GM19035 (cell line): ENCODE data around the gene DHX9.

Source experiments
- ATAC-seq: cut with Tn5 transposase; IDR thresholded peaks from one replicate; pipeline ENCODE4 v1.9.1; 2021; ENCODE audit not compliant: unreplicated experiment

The DHX9 gene

DNA sequence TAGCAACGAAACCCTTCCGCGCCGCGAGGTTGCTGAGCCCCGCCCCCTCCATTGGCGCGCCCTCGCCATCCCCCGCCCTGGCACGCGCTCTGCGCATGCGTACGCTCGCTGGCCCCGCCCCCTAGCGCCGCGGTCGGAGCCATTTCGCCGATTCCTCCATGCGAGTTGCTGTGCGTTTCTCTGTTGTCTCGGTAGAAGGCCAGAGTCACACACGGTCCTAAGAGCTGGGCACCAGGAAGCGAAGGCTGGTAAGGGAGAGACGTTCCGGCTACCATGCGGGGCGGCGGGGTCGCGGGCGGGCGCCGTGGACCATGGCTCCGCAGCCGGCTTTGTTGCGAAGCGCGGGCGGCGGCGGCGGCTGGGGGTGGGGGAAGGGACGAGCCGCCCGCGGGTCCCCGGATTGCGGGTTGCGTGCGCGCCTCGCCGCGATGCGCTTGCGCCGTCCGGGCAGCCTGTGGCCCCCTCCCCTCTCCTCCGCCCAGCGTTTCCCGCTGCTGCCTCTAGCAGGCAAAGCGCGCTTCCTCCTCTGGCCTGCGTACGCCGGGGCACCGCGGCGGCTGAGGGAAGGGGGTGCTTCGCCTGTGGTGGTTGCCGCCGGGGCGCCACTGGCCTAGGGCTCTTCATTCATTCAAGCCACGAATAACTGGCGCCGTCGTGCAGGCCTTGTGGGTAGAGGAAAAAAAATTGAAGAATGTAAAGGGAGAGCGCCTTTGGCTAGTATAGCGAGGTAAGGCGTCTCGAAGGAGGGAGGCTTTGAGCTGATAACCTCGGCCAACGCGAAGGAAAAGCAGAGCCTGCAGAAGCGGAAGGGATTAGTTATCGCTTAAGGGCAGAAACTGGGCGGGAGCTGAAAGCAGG lies at the start of gene DHX9:
DHX9 (plus strand) TSS at position 139 of the 858 bp plus-strand sequence. CDS start 3,220 bp downstream, outside the sequence.
- peak; percentile 80 for ATAC-seq

- no peak for ATAC-seq
Observed at GRCh38 chr1:182791281-182792179, 47.6 kb upstream of the DHX9 start.

GRCh38 chr1:182794091-182794490 lies 45.1 kb upstream of the DHX9 start:
- ATAC-seq, result no peak

GRCh38 chr1:182794676-182795201 lies 44.4 kb upstream of the DHX9 start:
- ATAC-seq, result no peak

DNA sequence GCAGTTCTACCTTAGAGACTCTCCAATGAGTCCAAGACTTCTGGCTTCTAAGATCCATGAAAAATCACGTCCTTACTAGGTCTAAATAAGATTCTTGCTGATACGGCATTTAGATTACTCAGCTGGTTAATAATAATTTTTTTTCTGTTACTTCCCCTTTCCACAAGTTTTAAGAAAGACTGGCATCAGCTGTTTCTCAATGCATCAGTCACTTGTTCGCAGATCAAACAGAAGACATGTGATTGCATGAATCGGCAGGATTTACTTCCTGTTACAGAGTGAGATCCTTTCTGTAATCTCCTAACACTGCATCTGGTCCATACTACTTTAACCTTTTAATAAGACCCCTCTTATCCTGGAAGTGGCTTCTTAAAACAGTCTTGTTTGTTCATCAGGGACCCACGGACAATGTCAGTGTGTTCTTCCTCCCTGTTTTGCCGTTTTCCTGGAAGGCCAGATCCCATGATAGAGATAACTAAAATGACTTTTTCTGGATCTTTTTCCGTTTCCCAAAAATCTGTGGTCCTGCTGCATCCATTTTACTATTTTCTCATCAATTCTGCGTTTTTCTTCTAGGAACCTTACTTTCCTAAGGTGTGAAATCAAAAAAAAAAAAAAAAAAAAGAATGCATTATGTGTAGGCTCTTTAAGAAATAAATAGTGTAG lies 43.5 kb upstream of the DHX9 start:
- no peak for ATAC-seq

DNA sequence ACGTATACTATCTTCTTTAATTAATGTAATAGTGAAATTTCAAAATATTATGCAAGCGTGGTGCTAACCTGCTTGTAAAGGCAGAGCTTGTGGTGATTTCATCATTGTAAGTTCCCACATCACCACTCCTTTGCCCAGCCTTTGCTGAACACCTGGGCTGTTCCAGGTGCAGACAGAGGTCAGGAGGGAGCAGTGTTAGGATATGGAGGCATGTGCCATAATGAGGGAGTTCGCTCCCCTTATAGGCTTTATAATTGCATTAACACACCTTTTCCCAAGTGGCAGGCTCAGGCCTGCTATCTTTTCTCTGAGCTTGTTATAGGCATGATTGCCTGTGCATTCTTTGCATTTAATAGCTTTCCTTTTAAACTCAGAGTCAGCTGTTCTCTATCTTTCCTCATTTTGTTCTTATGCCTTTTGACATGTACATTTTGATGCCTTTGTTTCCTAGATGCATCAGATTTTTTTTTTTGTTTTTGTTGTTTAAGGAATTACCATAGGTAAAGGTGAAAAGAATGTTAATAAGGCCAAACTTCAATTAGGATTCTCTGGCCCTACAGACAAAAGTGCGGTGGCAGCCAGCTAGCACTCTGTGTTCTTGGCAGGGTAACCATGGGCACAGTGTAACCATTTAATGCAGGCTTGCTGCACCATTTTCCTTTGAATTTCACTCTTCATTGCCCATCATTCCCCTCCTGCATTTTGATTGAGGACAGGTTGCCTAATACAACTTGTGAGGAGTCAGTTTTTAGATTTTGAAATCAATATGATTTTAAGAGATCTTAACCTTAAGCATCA lies 36.9 kb upstream of the DHX9 start:
- no peak for ATAC-seq

GRCh38 chr1:182803846-182804245 lies 35.3 kb upstream of the DHX9 start:
- ATAC-seq, result no peak

DNA sequence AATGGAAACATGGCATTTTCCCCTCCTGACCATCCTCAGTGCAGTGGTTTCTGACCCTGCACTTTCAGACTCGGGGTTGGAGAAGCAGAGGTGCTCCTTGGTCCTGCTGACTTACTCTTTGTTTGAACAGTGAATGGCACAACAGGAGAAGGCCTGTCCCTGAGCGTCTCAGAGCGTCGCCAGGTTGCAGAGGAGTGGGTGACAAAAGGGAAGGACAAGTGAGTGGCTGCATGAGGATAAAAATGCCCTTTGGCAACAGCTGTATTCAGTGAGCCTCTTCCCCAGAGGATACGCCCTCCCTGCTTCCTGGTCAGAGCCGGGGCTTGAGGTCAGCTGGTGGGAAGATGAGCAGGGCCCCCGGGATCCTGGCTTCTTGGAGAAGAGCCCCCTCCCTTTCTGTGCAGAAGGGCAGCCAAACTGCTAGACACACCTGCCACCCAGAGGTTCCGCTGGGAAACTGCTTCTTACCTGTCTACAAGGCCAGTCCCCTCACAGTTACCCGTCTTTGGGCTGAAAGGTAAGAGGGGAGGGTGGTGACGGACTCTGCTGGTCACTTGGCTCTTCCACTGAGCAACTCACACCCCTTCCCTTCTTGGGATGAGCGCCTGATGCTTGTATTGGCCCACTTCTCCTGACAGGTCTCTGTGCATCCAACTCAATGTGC lies 33.0 kb upstream of the DHX9 start:
- no peak for ATAC-seq

GRCh38 chr1:182807907-182808306 lies 31.2 kb upstream of the DHX9 start:
- ATAC-seq, result no peak

DNA sequence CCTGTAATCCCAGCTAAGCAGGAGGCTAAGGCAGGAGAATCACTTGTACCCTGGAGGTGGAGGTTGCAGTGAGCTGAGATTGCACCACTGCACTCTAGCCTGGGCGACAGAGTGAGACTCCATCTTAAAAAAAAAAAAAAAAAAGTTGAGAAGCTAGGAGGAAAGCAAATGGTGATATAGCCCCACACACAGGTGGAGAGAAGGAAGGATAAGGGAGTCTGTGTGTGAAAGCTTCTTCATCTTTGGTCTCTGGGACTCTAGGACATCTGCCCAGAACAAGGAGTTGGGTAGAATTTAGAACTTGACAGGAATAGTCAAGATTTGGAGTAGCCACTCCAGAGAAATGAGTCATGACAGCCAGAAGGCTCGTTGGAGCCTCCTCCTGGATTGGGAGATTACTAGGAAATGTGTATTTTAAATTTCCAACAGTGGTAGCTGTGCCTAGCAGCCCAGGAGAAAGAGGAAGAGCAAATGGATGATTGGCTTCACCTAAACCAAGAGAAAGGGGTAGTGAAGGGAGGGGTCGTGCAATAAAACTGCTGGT lies 29.7 kb upstream of the DHX9 start:
- ATAC-seq, result no peak

- no peak for ATAC-seq
Observed at GRCh38 chr1:182811975-182812722, 27.0 kb upstream of the DHX9 start.

DNA sequence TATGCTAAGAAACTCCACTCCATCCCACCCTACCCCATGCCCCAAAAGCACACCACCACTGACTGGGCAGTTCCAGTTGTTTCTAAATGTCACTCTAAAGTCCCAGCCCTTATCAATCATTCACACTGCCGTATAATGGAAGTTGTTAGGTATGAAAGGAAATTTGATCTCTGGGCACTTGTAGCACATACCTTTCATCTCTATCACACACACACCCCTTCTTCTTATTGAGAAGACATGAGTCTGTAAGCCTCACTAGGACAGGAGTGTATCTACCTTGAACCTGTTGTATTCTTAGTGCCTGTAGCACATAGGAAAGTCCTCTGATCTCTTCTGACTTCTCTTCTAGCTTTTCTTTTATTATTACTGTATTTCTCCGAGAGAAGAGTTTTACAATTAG lies 22.3 kb upstream of the DHX9 start:
- no peak for ATAC-seq

DNA sequence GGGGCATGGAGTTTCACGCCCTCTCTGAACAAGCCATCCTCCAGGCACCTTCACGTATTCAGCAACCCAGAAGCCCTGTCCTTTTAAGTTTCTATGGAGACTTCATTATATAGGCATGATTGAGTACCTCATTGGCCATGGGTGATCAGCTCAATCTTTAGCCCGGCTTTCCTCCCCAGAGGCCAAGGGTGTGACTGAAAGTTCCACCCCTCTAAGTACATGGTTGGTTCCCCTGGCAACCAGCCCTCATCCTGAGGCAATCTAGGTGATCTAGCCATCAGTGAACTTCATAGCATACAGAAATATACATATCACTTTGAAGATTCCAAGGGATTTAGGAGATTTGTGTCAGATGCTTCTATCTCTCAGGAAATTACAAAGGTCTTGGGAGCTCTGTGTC lies 21.3 kb upstream of the DHX9 start:
- no peak for ATAC-seq

DNA sequence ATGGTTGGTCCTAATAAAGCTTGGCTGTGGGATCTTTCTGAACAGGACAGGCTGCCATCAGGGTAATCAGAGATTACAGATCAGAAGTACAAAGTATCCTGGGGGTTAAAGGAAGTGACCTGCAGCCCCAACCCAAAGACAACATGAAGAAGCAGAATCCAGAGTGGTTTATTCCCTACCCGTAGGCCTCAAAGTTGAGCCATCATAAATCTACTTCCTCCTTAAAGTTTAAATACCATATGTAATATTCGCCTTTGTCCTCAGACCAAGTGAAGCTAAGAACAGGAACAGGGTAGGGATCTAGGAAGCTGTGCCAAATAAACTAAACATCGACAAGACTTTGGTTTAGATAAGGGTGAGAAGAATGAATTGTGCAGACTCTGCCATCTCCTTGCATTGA lies 15.9 kb upstream of the DHX9 start:
- no peak for ATAC-seq

- no peak for ATAC-seq
Observed at GRCh38 chr1:182826892-182827291, 12.3 kb upstream of the DHX9 start.

DNA sequence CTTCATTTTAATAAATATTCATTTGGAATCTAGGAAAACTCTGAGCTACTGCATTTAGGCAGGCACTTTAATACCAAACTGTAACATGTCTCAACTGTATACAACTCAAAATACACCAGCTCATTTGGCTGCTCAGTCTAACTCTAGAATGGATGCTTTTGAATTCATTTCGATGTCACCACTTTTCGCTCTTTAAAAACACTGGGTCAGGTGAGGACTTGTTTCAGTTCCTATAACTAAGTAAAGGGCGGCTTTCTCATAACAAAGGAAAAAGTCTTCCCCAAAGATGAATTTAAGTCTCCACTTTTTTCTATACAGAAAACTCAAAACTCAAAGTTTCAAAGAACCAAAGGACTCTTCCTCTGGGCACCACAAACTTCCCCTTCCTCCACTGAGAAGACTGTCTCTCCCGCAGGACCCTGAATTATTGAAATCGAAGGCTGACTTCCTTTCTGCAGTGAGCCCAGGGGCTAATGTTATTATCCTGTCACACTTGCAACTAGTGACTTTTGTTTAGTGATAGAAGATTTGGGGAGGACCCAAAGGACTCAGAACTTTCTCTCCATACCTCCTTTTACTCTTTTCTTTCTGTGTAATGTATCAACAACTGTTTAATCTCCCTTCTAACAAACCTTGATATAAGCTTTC lies 9.7 kb upstream of the DHX9 start:
- ATAC-seq, result peak; percentile 64

- ATAC-seq, result no peak
Observed at GRCh38 chr1:182833271-182833670, 5.9 kb upstream of the DHX9 start.

- no peak for ATAC-seq
Observed at GRCh38 chr1:182834326-182834725, 4.8 kb upstream of the DHX9 start.
